ENCODE results near the gene MED16.

The MED16 gene

DNA sequence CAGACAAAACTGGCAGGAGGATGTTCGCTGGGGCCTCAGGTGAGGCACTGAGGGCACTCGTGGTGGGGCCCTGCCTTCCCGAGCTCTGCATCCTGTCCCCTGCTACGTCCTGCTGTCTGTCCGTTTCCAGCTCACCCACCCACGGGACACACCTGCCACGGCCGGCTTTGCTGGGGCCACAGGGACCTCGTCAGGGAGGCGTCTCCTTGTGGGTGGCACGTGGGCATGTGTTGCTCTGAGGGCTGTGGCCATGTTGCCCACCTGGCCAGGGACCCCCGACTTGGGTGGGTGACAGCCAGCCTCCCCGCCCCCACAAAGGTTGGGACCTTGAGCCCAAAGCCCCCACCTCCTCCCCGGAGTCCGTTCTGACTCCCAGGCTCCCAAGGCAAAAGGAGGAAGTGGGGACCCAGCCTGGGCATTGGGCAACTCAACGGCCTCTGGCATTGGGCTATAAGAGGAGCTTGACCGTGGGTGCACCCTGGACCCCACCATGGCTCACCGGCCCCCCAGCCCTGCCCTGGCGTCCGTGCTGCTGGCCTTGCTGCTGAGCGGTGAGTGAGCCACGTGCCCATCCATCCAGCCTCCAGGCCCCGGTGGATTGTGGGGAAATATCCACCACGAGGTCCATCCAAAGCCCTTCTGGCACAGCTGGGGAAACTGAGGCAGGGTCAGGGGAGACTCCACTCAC, 52.3 kb downstream of the MED16 start, which contains the start of gene PRTN3:
TSS of gene PRTN3 (plus strand) at position 481 of the 688 bp plus-strand sequence. CDS start at position 491, 10 bp downstream.
- no peaks in the 10 kb centered on the region for H3K4me1 Mint-ChIP-seq (ENCODE audit: low read depth)
- peaks cover 18% of the 10 kb centered on the region for H3K27me3 Mint-ChIP-seq (ENCODE audit: low read depth)
- H3K4me3 Mint-ChIP-seq = no peak within 1 kb of the TSS
- H3K36me3 Mint-ChIP-seq (ENCODE audit: low read depth) = no peaks in the 10 kb centered on the region
- H3K27ac Mint-ChIP-seq = no peak within 1 kb of the TSS
- H3K9me3 Mint-ChIP-seq = no peaks in the 10 kb centered on the region

DNA sequence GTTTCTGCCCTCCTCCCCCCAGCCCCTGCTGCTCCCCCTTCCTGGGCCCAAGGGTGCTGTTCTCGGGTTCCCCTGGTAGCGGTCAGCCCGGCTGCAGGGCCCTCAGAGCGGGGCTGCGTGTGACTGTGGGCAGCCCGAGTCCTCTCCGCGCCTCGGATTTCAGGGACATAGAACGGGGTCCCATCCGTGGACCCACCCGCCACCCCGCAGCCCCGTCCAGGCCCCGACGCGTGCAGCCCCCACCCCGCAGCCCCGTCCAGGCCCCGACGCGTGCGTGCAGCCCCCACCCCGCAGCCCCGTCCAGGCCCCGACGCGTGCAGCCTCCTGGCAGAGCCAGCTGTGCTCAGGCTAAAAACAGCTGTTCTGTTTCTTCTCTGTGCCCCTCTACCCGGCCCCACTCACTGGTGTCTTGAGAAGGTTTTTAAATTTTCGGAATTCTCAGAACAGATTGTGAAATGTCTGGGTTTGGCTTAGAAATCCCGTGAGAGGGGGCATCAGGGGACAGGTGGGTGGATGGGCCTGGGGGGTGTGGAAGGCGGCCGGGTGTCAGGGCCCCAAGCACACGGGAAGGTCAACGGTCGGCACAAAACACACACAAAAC, 57.7 kb downstream of the MED16 start:
- H3K4me3 Mint-ChIP-seq = no peak overlapping the region
- H3K27ac Mint-ChIP-seq = no peak overlapping the region
- peaks cover 6% of the 10 kb centered on the region for H3K27me3 Mint-ChIP-seq (ENCODE audit: low read depth)
- H3K36me3 Mint-ChIP-seq (ENCODE audit: low read depth) = no peaks in the 10 kb centered on the region
- no peaks in the 10 kb centered on the region for H3K4me1 Mint-ChIP-seq (ENCODE audit: low read depth)
- H3K9me3 Mint-ChIP-seq = no peaks in the 10 kb centered on the region

DNA sequence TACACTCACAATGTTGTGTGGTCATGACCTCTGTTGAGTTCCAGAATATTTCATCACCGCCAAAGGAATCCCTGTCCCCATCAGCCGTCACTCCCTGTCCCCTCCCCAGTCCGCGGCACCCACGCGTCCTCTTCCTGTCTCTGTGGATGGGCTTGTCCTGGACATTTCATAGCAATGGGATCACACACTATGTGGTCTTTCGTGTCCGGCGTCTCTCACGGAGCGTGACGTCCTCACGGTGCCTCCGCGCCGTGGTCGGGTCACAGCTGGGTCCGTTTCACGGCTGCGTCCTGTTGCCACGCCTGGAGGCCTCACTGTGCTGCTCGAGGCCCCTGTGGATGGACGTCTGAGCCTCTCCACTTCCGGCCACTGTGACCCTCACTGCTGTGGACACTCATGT, 58.8 kb downstream of the MED16 start:
- Mint-ChIP-seq H3K27me3 (ENCODE audit: low read depth) (peaks cover 6% of the 10 kb centered on the region), H3K9me3 (no peaks in the 10 kb centered on the region), H3K4me3 (no peak overlapping the region), H3K36me3 (ENCODE audit: low read depth) (no peaks in the 10 kb centered on the region), H3K27ac (no peak overlapping the region), H3K4me1 (ENCODE audit: low read depth) (no peaks in the 10 kb centered on the region)

DNA sequence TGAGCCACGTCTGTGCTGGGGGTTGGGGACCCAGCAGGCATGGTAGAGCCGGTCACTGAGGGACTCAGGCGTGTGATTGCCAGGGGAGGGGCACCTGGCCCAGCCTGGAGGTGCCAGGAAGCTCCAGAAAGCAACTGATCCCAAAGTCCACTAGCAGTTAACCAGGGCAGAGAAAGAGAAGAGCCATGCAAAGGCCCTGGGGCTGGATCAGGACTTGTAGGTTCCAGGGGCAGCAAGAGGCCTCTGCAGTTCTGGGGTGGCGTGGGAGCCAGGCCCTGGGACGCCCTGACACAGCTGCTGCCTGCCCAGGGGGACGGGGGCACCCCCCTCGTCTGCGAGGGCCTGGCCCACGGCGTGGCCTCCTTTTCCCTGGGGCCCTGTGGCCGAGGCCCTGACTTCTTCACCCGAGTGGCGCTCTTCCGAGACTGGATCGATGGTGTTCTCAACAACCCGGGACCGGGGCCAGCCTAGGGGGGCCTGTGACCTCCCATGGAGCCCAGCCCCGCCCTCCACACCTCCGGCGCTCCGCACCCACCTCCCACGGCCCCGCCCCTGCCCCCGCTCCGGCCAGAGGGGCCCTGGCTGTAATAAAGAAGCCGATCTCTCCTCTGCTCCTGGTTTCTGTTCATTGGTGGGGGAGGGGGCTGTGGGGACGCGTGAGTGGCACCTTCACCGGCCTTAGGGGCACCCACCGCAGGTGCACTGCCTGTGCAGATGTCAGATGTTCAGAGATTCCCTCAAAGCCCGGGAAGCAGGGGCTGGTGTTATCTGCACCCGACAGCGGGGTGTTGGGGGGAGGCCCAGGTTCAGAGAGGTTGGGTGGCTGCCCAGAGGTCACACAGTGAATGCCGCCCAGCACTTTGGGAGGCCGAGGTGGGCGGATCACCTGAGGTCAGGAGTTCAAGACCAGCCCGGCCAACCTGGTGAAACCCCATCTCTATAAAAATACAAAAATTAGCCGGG, 61.3 kb downstream of the MED16 start:
- no peaks in the 10 kb centered on the region for H3K4me1 Mint-ChIP-seq (ENCODE audit: low read depth)
- no peaks in the 10 kb centered on the region for H3K36me3 Mint-ChIP-seq (ENCODE audit: low read depth)
- H3K27ac Mint-ChIP-seq = no peak overlapping the region
- no peaks in the 10 kb centered on the region for H3K9me3 Mint-ChIP-seq
- H3K4me3 Mint-ChIP-seq = no peak overlapping the region
- peaks cover 6% of the 10 kb centered on the region for H3K27me3 Mint-ChIP-seq (ENCODE audit: low read depth)

DNA sequence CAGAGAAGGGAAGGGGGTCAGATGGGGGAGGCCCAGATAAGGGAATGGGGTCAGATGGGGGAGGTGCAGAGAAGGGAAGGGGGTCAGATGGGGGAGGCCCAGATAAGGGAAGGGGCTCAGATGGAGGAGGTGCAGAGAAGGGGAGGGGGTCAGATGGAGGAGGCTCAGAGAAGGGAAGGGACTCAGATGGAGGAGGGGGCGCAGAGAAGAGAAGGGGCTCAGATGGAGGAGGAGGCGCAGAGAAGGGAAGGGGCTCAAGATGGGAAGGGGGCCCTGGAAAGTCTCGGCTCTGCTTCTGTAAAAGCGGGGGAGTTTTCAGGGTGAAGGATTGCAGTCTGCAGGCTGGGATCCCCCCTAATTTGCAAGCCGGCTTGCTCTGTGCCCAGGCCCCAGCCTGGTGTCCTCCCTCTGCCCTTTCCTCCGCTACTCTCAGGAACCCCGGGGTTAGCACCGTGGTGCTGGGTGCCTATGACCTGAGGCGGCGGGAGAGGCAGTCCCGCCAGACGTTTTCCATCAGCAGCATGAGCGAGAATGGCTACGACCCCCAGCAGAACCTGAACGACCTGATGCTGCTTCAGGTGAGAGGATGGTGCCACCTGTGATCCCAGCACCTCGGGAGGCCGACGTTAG, 63.7 kb downstream of the MED16 start:
- Mint-ChIP-seq H3K27me3 (ENCODE audit: low read depth) (no peaks in the 10 kb centered on the region), H3K27ac (no peak overlapping the region), H3K36me3 (ENCODE audit: low read depth) (no peaks in the 10 kb centered on the region), H3K4me3 (no peak overlapping the region), H3K4me1 (ENCODE audit: low read depth) (no peaks in the 10 kb centered on the region), H3K9me3 (no peaks in the 10 kb centered on the region)

DNA sequence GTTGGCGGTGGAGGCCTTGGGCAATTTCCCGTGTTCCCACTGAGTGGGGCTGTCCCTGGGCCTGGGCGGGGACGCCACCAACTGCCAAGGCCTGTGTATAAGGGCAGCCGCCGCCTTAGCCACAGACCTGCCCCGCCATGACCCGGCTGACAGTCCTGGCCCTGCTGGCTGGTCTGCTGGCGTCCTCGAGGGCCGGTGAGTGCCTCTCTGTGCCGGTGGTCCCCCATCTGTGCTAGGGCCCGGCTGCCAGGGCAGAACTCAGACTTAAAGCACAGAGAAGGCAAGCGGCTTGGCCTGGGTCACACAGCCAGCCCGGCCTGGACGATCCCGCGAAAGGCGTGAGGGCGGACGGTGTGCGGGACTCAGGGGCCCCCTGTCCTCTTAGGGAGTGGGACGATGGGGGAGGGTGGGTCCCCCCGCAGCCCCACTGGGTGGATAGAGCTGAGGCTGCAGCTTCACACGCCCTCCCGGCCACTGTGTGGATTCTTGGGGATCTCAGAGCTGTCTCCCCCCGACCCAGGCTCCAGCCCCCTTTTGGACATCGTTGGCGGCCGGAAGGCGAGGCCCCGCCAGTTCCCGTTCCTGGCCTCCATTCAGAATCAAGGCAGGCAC, 65.2 kb downstream of the MED16 start, which contains the start of gene AZU1:
TSS of gene AZU1 (plus strand) at position 128 of the 612 bp plus-strand sequence. CDS start at position 138, 10 bp downstream.
- Mint-ChIP-seq H3K27ac (no peak within 1 kb of the TSS), H3K36me3 (ENCODE audit: low read depth) (no peaks in the 10 kb centered on the region), H3K27me3 (ENCODE audit: low read depth) (peaks cover 12% of the 10 kb centered on the region), H3K4me3 (no peak within 1 kb of the TSS), H3K9me3 (no peaks in the 10 kb centered on the region), H3K4me1 (ENCODE audit: low read depth) (no peaks in the 10 kb centered on the region)

DNA sequence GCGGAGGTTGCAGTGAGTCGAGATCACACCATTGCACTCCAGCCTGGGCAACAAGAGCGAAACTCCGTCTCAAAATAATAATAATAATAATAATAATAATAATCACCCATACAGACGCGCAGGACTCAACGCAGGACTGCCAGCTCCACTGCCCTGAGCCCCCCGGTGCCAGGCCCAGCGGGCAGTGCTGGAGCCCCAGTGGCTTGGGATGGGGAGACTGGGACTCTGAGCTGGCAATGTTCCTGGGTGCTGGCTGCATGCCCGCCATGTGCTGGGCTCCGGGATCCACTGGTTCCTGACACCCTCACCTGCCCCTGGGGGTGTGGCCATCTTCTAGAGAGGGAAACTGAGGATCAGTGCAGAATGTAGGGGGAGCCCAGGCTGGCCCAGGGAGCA, 65.7 kb downstream of the MED16 start:
- Mint-ChIP-seq H3K4me3 (no peak overlapping the region), H3K9me3 (no peaks in the 10 kb centered on the region), H3K27ac (no peak overlapping the region), H3K27me3 (ENCODE audit: low read depth) (peaks cover 15% of the 10 kb centered on the region), H3K4me1 (ENCODE audit: low read depth) (no peaks in the 10 kb centered on the region), H3K36me3 (ENCODE audit: low read depth) (no peaks in the 10 kb centered on the region)

DNA sequence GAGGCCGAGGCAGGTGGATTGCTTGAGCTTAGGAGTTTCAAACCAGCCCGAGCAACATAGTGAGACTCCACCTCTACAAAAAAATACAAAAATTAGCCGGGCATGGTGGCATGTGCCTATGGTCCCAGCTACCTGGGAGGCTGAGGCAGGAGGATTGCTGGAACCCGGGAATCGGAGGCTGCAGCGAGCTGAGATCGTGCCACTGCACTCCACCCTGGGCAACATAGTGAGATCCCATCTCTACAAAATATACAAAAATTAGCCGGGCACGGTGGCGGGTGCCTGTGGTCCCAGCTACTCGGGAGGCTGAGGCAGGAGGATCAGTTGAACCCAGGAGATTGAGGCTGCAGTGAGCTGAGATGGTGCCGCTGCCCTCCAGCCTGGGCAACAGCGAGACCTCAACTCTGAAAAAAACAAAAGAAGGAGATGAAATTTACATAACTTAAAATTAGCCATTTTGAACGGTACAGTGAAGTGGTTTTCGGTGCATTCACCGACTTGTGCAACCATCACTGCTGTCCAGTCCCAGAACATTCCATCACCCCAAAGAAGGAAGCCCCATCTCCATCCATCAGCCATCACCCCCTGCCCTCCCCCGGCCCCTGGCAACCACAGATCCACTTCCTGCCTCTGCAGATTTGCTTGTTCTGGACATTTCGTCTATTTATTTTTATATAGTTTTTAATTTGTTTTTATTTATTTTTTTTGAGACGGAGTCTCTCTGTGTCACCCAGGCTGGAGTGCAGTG, 66.9 kb downstream of the MED16 start:
- Mint-ChIP-seq H3K9me3 (no peaks in the 10 kb centered on the region), H3K27ac (no peak overlapping the region), H3K27me3 (ENCODE audit: low read depth) (peaks cover 15% of the 10 kb centered on the region), H3K36me3 (ENCODE audit: low read depth) (no peaks in the 10 kb centered on the region), H3K4me1 (ENCODE audit: low read depth) (no peaks in the 10 kb centered on the region), H3K4me3 (no peak overlapping the region)

DNA sequence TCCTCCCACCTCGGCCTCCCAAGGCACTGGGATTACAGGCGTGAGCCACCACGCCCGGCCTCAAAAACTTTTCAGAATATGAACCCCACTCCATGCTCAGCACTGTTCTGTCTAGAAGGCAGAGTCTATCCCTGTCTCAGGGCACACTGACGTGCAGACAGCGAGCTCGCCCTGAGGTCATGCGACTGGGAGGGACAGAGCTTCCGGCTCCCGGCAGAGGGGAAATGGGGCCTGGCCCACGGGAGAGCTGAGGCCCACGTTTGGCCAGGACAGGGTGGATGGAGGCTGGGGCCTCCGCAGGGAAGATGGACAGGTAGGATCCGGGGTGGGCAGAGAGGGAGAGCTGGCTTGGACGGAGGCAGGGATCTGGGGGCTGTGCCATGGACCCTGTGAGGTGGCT, 68.1 kb downstream of the MED16 start:
- H3K9me3 Mint-ChIP-seq = no peaks in the 10 kb centered on the region
- H3K36me3 Mint-ChIP-seq (ENCODE audit: low read depth) = no peaks in the 10 kb centered on the region
- H3K27me3 Mint-ChIP-seq (ENCODE audit: low read depth) = peaks cover 25% of the 10 kb centered on the region
- H3K4me3 Mint-ChIP-seq = no peak overlapping the region
- H3K27ac Mint-ChIP-seq = no peak overlapping the region
- no peaks in the 10 kb centered on the region for H3K4me1 Mint-ChIP-seq (ENCODE audit: low read depth)

DNA sequence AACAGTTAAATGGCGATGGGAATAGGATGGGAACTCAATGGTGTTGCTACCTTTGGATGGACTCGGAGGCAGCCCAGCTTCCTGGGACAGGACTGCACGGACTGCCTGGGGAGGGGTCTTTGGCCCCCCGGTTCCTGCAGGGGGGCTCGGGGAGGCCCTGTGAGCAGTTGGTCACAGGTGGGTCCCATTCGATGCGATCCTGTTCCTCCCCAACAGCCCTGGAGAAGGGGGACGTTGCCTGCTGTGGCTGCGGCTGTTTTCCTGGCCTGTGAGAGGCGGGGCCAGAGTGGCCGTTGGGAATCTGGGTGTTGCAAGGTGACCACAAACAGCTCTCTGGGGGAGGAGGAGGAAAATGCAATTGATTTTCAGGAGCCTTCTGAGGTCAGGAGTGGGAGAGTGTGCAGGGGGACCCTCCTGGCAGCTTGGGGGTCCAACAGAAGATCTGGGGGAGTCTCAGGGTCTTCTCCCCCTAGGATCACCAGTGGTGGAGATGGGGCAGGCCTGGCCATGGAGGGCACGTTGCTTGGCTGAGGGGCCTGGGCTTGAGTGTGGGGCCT, 69.3 kb downstream of the MED16 start:
- H3K36me3 Mint-ChIP-seq (ENCODE audit: low read depth) = no peaks in the 10 kb centered on the region
- H3K27me3 Mint-ChIP-seq (ENCODE audit: low read depth) = peaks cover 27% of the 10 kb centered on the region
- no peaks in the 10 kb centered on the region for H3K4me1 Mint-ChIP-seq (ENCODE audit: low read depth)
- no peak overlapping the region for H3K4me3 Mint-ChIP-seq
- no peak overlapping the region for H3K27ac Mint-ChIP-seq
- no peaks in the 10 kb centered on the region for H3K9me3 Mint-ChIP-seq

DNA sequence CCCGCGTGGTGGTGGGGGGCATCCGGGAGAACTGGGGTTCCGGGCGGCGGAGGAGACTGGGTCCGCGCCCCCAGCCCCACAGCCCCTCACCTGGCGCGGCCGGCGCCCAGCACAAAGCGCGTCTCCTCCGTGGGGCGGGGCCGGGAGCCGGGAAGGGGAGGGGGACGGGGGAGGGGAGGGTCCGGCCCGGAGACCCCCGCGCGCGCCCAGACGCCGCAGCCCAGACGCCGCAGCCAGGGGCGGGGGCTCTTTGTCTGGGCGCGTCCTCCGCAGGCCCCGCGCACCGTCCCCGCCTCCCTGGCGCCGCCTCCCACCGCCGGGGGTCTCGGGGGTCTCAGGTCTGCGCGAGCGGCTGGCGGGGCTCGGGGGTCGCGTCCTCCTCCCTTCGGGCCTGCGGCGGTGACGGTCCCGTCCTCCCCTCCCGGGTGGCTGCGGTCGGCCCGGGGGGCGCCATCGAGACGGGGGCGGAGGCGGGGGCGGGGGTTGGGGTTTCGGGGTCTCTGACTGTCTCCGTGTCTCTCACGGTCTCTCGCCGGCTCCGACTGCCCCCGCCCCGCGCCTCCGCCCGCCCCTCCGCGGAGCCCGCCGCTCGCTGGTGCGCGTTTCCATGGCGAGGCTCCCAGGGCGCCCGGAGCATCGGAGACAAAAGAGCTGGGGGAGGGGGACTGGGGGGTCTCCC, 71.0 kb downstream of the MED16 start, which contains the start of gene PLPPR3:
TSS of gene PLPPR3 (minus strand) at position 131 of the 679 bp plus-strand sequence. CDS start 396 bp downstream, outside the sequence.
- Mint-ChIP-seq H3K4me3 (no peak within 1 kb of the TSS), H3K36me3 (ENCODE audit: low read depth) (no peaks in the 10 kb centered on the region), H3K27ac (no peak within 1 kb of the TSS), H3K4me1 (ENCODE audit: low read depth) (no peaks in the 10 kb centered on the region), H3K9me3 (no peaks in the 10 kb centered on the region), H3K27me3 (ENCODE audit: low read depth) (peaks cover 27% of the 10 kb centered on the region)

DNA sequence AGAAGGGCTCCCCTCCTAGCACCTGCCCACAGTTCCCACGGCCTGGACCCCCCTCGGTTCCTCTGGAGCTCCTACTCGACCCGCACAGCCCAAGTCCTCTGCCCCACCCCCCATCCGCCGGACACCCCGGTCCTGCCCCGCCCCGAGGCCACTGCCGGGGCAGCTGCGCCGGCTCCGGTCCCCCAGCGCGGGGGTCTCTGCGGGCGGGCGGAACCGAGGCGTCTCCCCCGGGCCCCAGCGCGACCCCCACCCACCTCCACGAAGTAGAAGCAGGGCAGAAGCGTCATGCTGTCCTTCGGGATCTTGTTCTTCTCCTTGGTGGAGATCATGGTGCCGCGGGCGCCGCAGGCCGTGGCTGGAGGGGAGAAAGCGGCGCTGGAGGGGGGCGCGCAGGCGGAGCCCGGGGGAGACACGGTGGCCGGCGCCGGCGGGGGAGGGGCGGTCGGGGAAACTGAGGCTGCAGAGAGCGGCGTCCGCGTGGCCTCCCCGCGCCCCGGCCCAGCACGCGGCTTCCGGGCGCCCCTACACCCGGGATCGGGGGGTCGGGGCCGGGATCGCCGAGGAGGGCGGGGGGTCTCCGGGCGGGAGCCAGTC, 71.7 kb downstream of the MED16 start:
- no peak overlapping the region for H3K27ac Mint-ChIP-seq
- no peaks in the 10 kb centered on the region for H3K9me3 Mint-ChIP-seq
- peaks cover 27% of the 10 kb centered on the region for H3K27me3 Mint-ChIP-seq (ENCODE audit: low read depth)
- H3K36me3 Mint-ChIP-seq (ENCODE audit: low read depth) = peaks cover 4% of the 10 kb centered on the region
- no peaks in the 10 kb centered on the region for H3K4me1 Mint-ChIP-seq (ENCODE audit: low read depth)
- H3K4me3 Mint-ChIP-seq = no peak overlapping the region
